Measurements from ENCODE around the gene GDF7.
A peak's percentile ranks its signal among the peaks of the same experiment; 100 is the strongest.

GDF7 gene

DNA sequence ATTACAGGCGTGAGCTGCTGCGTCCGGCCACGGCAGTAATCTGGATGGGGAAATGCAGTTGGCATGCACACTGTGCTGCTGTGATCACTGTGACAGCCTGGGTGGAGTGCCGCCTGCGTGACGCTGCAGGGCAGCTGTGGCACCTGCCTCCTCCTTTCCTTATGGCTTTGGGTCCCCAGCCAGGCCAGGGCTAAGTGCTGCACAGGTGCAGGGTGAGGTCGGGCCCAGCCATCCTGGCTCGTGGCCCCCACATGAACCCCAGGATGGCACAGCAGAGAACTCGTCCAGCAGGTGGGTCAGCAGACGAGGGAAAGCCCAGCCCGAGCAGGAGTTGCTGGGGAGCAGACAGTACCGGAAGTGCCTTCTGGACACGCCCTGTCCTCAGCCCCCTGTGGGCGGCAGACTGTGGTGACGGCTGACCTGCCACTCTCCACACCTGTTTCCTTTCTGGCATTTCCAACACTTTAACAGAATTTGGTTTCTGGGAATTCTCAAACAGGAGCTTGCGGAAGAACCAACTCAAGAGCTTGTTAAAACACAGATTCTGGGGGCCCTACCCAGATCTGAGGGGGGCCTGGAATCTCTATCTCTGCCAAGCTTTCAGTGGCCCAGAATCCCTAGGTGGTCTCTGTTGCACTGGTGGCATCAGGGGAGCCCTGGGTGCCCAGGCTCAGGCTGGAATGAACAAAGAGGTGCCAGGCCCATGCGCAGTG is 33.0 kb upstream of the GDF7 start:
- TF ChIP-seq CTCF (IDR thresholded peaks at IDR 0.05; ENCODE audit: low read length, missing control alignments): no peak
- DNase-seq (ENCODE audit: low read depth): no peak

DNA sequence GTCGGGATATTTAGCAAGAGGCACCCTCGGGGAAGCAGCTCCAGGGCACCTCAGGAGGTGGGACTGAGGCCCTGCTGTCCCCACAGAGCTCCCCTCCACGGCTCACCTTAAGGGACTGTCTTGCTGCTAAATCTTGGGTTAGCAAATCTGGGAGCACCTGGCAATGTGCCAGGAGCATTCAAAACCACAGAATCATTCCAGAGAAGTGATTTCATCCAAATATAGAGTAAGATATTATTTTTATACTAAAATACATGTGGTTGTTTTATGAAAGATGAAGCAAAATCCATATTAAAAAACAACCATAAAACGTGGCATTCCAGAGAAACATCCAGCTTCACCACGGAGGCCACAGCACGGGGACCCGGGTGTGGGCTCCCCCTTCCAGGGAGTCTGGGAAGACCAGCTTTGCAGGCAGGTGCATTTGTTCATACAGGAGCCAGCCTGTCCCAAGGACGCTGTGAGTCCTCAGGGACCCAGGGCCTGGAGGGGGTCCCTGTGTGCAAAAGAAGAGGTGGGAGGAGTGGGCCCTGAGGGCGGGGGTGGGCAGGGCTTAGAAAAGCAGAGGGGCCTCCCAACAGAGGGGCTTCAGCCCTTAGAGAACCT is 32.3 kb upstream of the GDF7 start:
- H3K4me3 ChIP-seq (replicated peaks; ENCODE audit: low read depth, low read length): no peak overlapping the region
- DNase-seq (ENCODE audit: low read depth): peak; percentile 73
- TF ChIP-seq CTCF (IDR thresholded peaks at IDR 0.05; ENCODE audit: low read length, missing control alignments): no peak

More for the DNA sequence above, 33.0 kb upstream of the GDF7 start:
- no peak overlapping the region for H3K4me3 ChIP-seq (replicated peaks; ENCODE audit: low read depth, low read length)

GRCh38 chr2:20635113-20635510 is 31.8 kb upstream of the GDF7 start:
- DNase-seq (ENCODE audit: low read depth): no peak
- TF ChIP-seq CTCF (IDR thresholded peaks at IDR 0.05; ENCODE audit: low read length, missing control alignments): no peak
- no peak overlapping the region for H3K4me3 ChIP-seq (replicated peaks; ENCODE audit: low read depth, low read length)

- no peak overlapping the region for H3K4me3 ChIP-seq (replicated peaks; ENCODE audit: low read depth, low read length)
- peak; percentile 82 for DNase-seq (ENCODE audit: low read depth)
- TF ChIP-seq CTCF (IDR thresholded peaks at IDR 0.05; ENCODE audit: low read length, missing control alignments): peak; percentile 86
These were observed 31.0 kb upstream of the GDF7 start for GRCh38 chr2:20635675-20636584.

DNA sequence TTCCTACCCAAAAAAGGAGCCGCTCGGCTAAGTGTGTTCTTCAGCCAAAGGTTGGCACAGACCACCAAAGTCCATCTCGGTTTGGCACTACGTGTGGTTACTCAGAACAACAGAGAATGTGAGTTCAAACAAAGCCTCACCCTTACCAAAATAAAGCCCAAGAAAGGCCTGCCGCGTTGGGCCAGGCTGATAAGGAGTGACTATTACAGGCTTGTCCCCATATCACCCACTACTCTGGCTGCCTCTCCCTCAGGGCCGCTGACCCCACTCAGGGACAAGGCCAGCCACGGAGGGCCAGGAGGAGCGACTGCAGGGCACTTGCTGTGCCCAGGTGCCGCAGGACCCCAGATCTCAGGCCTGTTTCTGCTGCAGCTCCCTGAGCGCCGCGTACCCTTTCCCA is 29.8 kb upstream of the GDF7 start:
- no peak for TF ChIP-seq CTCF (IDR thresholded peaks at IDR 0.05; ENCODE audit: low read length, missing control alignments)
- no peak for DNase-seq (ENCODE audit: low read depth)
- no peak overlapping the region for H3K4me3 ChIP-seq (replicated peaks; ENCODE audit: low read depth, low read length)

DNA sequence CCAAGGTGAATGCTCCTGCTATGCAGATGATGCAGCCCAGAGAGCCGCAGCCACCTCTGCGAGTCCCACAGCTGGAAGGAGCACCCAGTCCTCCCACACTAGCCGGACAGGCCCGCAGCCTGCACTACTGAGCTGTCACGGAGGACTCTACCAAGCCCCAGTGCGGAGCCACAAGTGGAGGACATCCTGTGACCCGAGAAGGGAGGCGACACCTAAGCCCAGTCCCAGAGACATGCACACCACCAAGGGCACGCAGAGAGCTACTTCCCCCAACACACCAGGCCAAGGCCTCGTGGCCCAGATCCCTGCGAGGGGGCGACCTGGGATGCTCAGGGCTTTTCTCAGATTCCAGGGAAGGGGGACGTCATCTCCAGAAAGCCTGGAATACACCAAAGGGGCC is 28.9 kb upstream of the GDF7 start:
- no peak overlapping the region for H3K4me3 ChIP-seq (replicated peaks; ENCODE audit: low read depth, low read length)
- TF ChIP-seq CTCF (IDR thresholded peaks at IDR 0.05; ENCODE audit: low read length, missing control alignments): no peak
- no peak for DNase-seq (ENCODE audit: low read depth)
